ENCODE data around the gene SPATS2L.

- TF ChIP-seq YY1 (IDR thresholded peaks at IDR 0.05; ENCODE audit: insufficient read depth, insufficient replicate concordance, low read depth, low read length) (no peak), ELK4 (CRISPR knock-in tag; IDR thresholded peaks at IDR 0.05; ENCODE audit: borderline replicate concordance) (no peak), HHEX (CRISPR knock-in tag; IDR thresholded peaks at IDR 0.05) (no peak), CTCF (CRISPR knock-in tag; IDR thresholded peaks at IDR 0.05) (no peak), ZNF83 (CRISPR knock-in tag; IDR thresholded peaks at IDR 0.05; ENCODE audit: borderline replicate concordance) (no peak)
These were observed 200.2 kb downstream of the SPATS2L start for GRCh38 chr2:200506679-200507078.
